SK-N-MC (cell line): ENCODE measurements around the gene TMEM156.

ENCODE experiments used
- EZH2 ChIP-seq: fragments of 200-600 bp; sonication (generic); IDR thresholded peaks from one replicate; pipeline ENCODE4 v1.6.1; 2017; ENCODE audit warnings: antibody characterized with exemption
- FOXP2 ChIP-seq: optimal IDR thresholded peaks from 2 replicates; pipeline ENCODE3; 2011; ENCODE audit warnings: mild to moderate bottlenecking, moderate library complexity; ENCODE audit not compliant: insufficient read depth; ENCODE audit errors: extremely low read length, control extremely low read depth
- POLR2AphosphoS5 ChIP-seq: IDR thresholded peaks from 2 replicates; pipeline ENCODE4 v1.6.1; 2012; ENCODE audit warnings: mild to moderate bottlenecking, low read depth, low read length, borderline replicate concordance

DNA sequence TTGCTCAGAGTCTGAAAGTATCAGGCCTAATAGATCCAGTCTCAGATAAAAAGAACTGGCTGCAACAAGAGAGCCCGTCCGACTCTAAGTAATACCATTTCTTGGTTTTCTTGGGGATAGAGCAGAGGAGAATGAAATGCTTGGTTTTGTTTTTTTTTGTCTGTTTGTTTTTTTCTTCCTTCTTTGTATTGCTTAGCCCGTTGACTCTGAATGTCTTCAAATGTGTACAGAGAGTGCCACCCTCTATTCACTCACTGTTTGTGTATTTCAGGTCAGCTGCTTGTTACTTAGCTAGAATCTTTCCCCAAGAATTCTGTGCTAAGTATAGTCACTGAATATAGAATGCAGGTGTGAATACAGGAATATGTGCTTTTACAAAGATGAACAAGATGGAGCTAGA, 5.7 kb upstream of the TMEM156 start:
- TF ChIP-seq EZH2, result no peak
- no peak for TF ChIP-seq POLR2AphosphoS5
- no peak for TF ChIP-seq FOXP2
